ENCODE measurements around the gene COA7. TPM values are rescaled to one million over a fixed set of nuclear protein-coding genes. Genes with fewer than 3 reads are reported as not detected.
A peak's percentile ranks its signal among the peaks of the same experiment; 100 is the strongest.

The COA7 gene
- total RNA-seq, 6 experiments from 2014 or later = 13.6 to 17.8 (median 15.8) TPM

DNA sequence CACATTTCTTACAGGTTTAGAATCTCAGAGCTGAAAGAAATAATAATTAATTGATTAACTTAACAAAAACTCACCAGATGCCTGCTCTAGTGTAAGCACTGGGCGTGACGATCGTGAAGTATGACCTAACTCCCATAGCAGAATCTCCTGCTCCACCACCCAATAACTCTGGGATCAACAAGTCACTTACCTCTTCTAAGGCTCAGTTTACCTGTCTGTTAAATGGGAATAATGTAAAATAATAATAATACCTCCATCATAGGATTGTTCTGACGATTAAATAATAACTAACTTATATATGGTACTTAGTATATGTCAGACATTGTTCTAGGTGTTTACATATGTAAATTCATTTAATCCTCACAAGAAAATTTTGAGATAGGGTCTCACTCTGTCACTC, 24.6 kb downstream of the COA7 start:
- intact Hi-C loops (cut with DNase I) = no loop called here
- Histone ChIP-seq H3K9me3 (no peaks in the 10 kb centered on the region), H3K4me1 (peaks cover 0 to 26% (median 9%) of the 10 kb centered on the region in 4 donors), H3K4me3 (no peak overlapping the region), H3K36me3 (no peaks in the 10 kb centered on the region), H3K27ac (no peak overlapping the region), H3K27me3 (no peaks in the 10 kb centered on the region)
- 98% methylated on average over 4 of the region's 4 CpGs for WGBS (ENCODE audit: insufficient coverage, low coverage, low lambda C conversion rate, missing lambda C conversion rate)
- no peak for TF ChIP-seq POLR2A (IDR thresholded peaks at IDR 0.05)
- TF ChIP-seq, protein P1, sequence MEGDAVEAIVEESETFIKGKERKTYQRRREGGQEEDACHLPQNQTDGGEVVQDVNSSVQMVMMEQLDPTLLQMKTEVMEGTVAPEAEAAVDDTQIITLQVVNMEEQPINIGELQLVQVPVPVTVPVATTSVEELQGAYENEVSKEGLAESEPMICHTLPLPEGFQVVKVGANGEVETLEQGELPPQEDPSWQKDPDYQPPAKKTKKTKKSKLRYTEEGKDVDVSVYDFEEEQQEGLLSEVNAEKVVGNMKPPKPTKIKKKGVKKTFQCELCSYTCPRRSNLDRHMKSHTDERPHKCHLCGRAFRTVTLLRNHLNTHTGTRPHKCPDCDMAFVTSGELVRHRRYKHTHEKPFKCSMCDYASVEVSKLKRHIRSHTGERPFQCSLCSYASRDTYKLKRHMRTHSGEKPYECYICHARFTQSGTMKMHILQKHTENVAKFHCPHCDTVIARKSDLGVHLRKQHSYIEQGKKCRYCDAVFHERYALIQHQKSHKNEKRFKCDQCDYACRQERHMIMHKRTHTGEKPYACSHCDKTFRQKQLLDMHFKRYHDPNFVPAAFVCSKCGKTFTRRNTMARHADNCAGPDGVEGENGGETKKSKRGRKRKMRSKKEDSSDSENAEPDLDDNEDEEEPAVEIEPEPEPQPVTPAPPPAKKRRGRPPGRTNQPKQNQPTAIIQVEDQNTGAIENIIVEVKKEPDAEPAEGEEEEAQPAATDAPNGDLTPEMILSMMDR (IDR thresholded peaks at IDR 0.05) = no peak
- no peak for ATAC-seq
- DNase-seq = no peak

DNA sequence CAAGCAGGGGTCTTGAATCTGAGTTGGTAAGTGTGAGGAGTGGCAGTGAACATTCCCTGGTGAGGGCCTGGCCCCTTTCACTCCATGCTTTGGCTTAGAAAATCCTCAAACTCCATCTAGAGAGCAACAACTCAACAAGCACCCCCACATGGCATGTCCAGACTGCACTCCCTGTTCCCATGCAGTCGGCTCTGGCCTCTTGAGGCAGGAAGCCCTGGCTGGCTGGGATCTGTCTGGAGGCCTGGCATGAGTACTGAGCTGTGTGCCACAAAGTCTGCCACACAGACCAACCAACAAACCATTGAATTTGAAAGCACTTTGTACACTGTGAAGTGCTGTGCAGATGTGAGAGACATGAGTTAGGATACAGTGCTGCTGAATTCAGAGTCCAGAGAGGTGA, 25.2 kb downstream of the COA7 start:
- H3K4me1 ChIP-seq = peaks cover 0 to 20% (median 7%) of the 10 kb centered on the region in 4 donors
- no peaks in the 10 kb centered on the region for H3K36me3 ChIP-seq
- WGBS (ENCODE audit: insufficient coverage, low coverage, low lambda C conversion rate, missing lambda C conversion rate) = no CpG with 5 or more reads among the region's 1 CpG
- no peaks in the 10 kb centered on the region for H3K27me3 ChIP-seq
- H3K9me3 ChIP-seq = no peaks in the 10 kb centered on the region
- no peak overlapping the region for H3K27ac ChIP-seq
- ATAC-seq (no peak), DNase-seq (peak in 1 of 3 donors; percentile 7)
- H3K4me3 ChIP-seq = no peak overlapping the region
- TF ChIP-seq, protein P1 (IDR thresholded peaks at IDR 0.05) = no peak
- no peak for TF ChIP-seq POLR2A (IDR thresholded peaks at IDR 0.05)
- intact Hi-C loops (cut with DNase I) = no loop called here

DNA sequence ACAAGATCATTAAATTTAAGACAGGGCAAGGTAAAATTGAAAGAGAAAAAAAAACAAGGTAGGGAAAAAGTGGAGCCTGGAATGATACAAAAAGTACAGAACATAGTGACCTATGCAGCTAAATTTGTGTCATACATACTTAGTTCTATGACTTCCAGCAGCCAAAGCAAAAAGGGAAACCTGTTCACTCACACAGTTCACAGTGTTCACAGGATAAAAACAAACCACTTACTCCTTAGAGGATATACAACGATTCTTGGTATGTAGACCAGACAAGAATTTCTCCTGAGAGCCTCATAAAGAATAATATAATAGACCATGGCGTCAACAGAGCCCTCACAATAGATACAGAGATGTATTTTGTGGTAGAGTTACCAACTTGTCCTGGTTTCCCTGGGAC, 27.5 kb downstream of the COA7 start:
- ATAC-seq (no peak), DNase-seq (no peak)
- Histone ChIP-seq H3K27me3 (no peaks in the 10 kb centered on the region), H3K4me3 (no peak overlapping the region), H3K27ac (no peak overlapping the region), H3K9me3 (no peaks in the 10 kb centered on the region), H3K36me3 (no peaks in the 10 kb centered on the region), H3K4me1 (no peaks in the 10 kb centered on the region)
- no peak for TF ChIP-seq POLR2A (IDR thresholded peaks at IDR 0.05)
- TF ChIP-seq, protein P1 (IDR thresholded peaks at IDR 0.05) = no peak
- intact Hi-C loops (cut with DNase I) = no loop called here
- 93% methylated on average over 2 of the region's 2 CpGs for WGBS (ENCODE audit: insufficient coverage, low coverage, low lambda C conversion rate, missing lambda C conversion rate)

DNA sequence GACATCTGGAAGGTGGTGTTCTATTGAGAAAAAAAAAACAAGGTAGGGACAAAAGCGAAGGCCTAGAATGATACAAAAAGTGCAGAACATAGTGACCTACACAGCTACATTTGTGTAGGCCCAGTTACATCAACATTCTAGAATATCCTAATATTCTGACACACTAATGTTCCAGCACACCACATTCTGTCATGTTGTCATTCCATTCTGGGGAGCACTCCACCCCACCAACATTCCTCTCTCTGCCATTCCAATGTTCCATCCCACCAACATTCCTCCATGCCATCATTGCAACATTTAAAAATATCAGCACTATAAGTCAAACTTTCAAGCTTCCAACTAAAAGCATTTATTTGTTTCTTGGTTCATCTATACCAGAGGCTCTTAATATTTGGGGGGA, 28.5 kb downstream of the COA7 start:
- Histone ChIP-seq H3K4me1 (peaks cover 0 to 5% (median 0%) of the 10 kb centered on the region in 4 donors), H3K36me3 (no peaks in the 10 kb centered on the region), H3K27me3 (no peaks in the 10 kb centered on the region), H3K9me3 (no peaks in the 10 kb centered on the region), H3K4me3 (no peak overlapping the region), H3K27ac (no peak overlapping the region)
- no peak for ATAC-seq
- TF ChIP-seq, protein P1 (IDR thresholded peaks at IDR 0.05) = no peak
- no peak for TF ChIP-seq POLR2A (IDR thresholded peaks at IDR 0.05)
- intact Hi-C loops (cut with DNase I) = no loop called here
- DNase-seq = no peak
- WGBS (ENCODE audit: insufficient coverage, low coverage, low lambda C conversion rate, missing lambda C conversion rate) = 100% methylated on average over 1 of the region's 1 CpG

DNA sequence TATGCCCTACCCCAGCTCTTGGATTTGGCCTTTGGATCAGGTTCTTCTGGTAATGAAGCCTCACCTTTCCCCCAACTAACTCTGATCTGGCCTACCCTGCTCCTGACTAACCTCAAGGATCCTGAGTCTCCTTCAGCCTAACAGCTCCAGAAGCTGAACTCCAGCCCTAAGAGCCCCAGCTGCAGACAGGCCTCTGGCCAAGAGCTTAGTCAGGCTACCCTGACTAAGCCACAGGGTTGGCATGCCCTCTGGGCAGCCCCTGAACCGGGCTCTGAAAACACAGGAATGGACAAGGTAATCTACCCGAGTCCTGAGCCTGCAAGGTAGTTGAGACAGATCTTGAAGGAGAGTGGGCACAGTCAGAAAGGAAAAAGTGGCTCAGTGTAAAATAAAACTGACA, 29.4 kb downstream of the COA7 start:
- no peaks in the 10 kb centered on the region for H3K27me3 ChIP-seq
- TF ChIP-seq, protein P1 (IDR thresholded peaks at IDR 0.05) = no peak
- TF ChIP-seq POLR2A (IDR thresholded peaks at IDR 0.05) = no peak
- no peak for ATAC-seq
- peak in 1 of 3 donors; percentile 12 for DNase-seq
- H3K4me1 ChIP-seq = peaks cover 0 to 5% (median 0%) of the 10 kb centered on the region in 4 donors
- H3K27ac ChIP-seq = no peak overlapping the region
- 100% methylated on average over 1 of the region's 2 CpGs for WGBS (ENCODE audit: insufficient coverage, low coverage, low lambda C conversion rate, missing lambda C conversion rate)
- no peaks in the 10 kb centered on the region for H3K9me3 ChIP-seq
- intact Hi-C loops (cut with DNase I) = no loop called here
- H3K4me3 ChIP-seq = no peak overlapping the region
- H3K36me3 ChIP-seq = no peaks in the 10 kb centered on the region

All from right lobe of liver (tissue), 6 donors.